Stimulated activated memory B cell treated with anti-CD40 and anti-IgM and Interleukin-4, amounts not matched to agents 10 μg/mL and 1 μg/mL and 100 μg/mL, for 72 hours (primary cell): Measurements from ENCODE around the gene SF3A2.

Experiments
- ATAC-seq: fragments of 150-1000 bp; cut with Tn5 transposase; 2 replicates; pipeline ENCODE4 v1.10.0; 2021
- H3K27ac Mint-ChIP-seq: one replicate; pipeline ENCODE4 v1.8.0; 2022; ENCODE audit warnings: mild to moderate bottlenecking, mixed read lengths
- H3K27me3 Mint-ChIP-seq: one replicate; pipeline ENCODE4 v1.8.0; 2022; ENCODE audit warnings: mixed read lengths
- H3K36me3 Mint-ChIP-seq: one replicate; pipeline ENCODE4 v1.8.0; 2022; ENCODE audit warnings: mixed read lengths
- H3K4me1 Mint-ChIP-seq: one replicate; pipeline ENCODE4 v1.8.0; 2022; ENCODE audit warnings: mixed read lengths
- H3K4me3 Mint-ChIP-seq: one replicate; pipeline ENCODE4 v1.8.0; 2022; ENCODE audit warnings: mild to moderate bottlenecking, moderate library complexity, mixed read lengths
- H3K9me3 Mint-ChIP-seq: one replicate; pipeline ENCODE4 v1.8.0; 2022; ENCODE audit warnings: mixed read lengths

Gene SF3A2

GRCh38 chr19:2249010-2249866 is 12.6 kb downstream of the SF3A2 start, which contains the start of gene AMH:
Gene AMH (plus strand): TSS chr19:2249323. CDS start chr19:2249333, 10 bp downstream.
- H3K9me3 Mint-ChIP-seq: no peaks in the 10 kb centered on the region
- H3K4me1 Mint-ChIP-seq: peaks cover 36% of the 10 kb centered on the region
- H3K36me3 Mint-ChIP-seq: peaks cover 43% of the 10 kb centered on the region
- no peak for ATAC-seq
- peaks cover 24% of the 10 kb centered on the region for H3K27me3 Mint-ChIP-seq
- peak within 1 kb of the TSS; percentile 12 for H3K27ac Mint-ChIP-seq
- no peak within 1 kb of the TSS for H3K4me3 Mint-ChIP-seq

- H3K27ac Mint-ChIP-seq: peak overlapping the region; percentile 12
- ATAC-seq: no peak
- H3K27me3 Mint-ChIP-seq: peaks cover 24% of the 10 kb centered on the region
- no peaks in the 10 kb centered on the region for H3K9me3 Mint-ChIP-seq
- no peak overlapping the region for H3K4me3 Mint-ChIP-seq
- H3K36me3 Mint-ChIP-seq: peaks cover 34% of the 10 kb centered on the region
- H3K4me1 Mint-ChIP-seq: peaks cover 39% of the 10 kb centered on the region
Measured at GRCh38 chr19:2249880-2250765, 13.5 kb downstream of the SF3A2 start.

- no peak for ATAC-seq
- H3K9me3 Mint-ChIP-seq: no peaks in the 10 kb centered on the region
- peaks cover 28% of the 10 kb centered on the region for H3K36me3 Mint-ChIP-seq
Measured at GRCh38 chr19:2250766-2251105, 14.1 kb downstream of the SF3A2 start.

GRCh38 chr19:2251106-2252054 is 14.8 kb downstream of the SF3A2 start:
- peak overlapping the region; percentile 75 for H3K27ac Mint-ChIP-seq
- peaks cover 50% of the 10 kb centered on the region for H3K4me1 Mint-ChIP-seq
- peak overlapping the region; percentile 67 for H3K4me3 Mint-ChIP-seq
- H3K27me3 Mint-ChIP-seq: peaks cover 24% of the 10 kb centered on the region
- H3K36me3 Mint-ChIP-seq: peaks cover 21% of the 10 kb centered on the region
- no peak for ATAC-seq
- H3K9me3 Mint-ChIP-seq: no peaks in the 10 kb centered on the region

More at GRCh38 chr19:2250766-2251105, 14.1 kb downstream of the SF3A2 start:
- Mint-ChIP-seq H3K27ac (peak overlapping the region; percentile 12), H3K4me1 (peaks cover 45% of the 10 kb centered on the region), H3K27me3 (peaks cover 24% of the 10 kb centered on the region), H3K4me3 (no peak overlapping the region)

- Mint-ChIP-seq H3K27me3 (peaks cover 24% of the 10 kb centered on the region), H3K27ac (peak overlapping the region; percentile 75), H3K36me3 (peaks cover 13% of the 10 kb centered on the region), H3K4me3 (peak overlapping the region; percentile 67), H3K4me1 (peaks cover 59% of the 10 kb centered on the region), H3K9me3 (no peaks in the 10 kb centered on the region)
- ATAC-seq: no peak
Measured at GRCh38 chr19:2252055-2252796, 15.6 kb downstream of the SF3A2 start.

GRCh38 chr19:2252797-2253105 is 16.1 kb downstream of the SF3A2 start:
- H3K27ac Mint-ChIP-seq: peak overlapping the region; percentile 75

GRCh38 chr19:2253106-2254063 is 16.8 kb downstream of the SF3A2 start:
- peaks cover 67% of the 10 kb centered on the region for H3K4me1 Mint-ChIP-seq
- ATAC-seq: peak; percentile 21
- peaks cover 24% of the 10 kb centered on the region for H3K27me3 Mint-ChIP-seq
- H3K4me3 Mint-ChIP-seq: peak overlapping the region; percentile 67
- H3K36me3 Mint-ChIP-seq: peaks cover 6% of the 10 kb centered on the region
- H3K9me3 Mint-ChIP-seq: no peaks in the 10 kb centered on the region
- H3K27ac Mint-ChIP-seq: peak overlapping the region; percentile 75

More at GRCh38 chr19:2252797-2253105, 16.1 kb downstream of the SF3A2 start:
- Mint-ChIP-seq H3K36me3 (peaks cover 8% of the 10 kb centered on the region), H3K4me3 (peak overlapping the region; percentile 67), H3K9me3 (no peaks in the 10 kb centered on the region), H3K27me3 (peaks cover 24% of the 10 kb centered on the region), H3K4me1 (peaks cover 61% of the 10 kb centered on the region)
- no peak for ATAC-seq

- no peak overlapping the region for H3K27ac Mint-ChIP-seq
- H3K4me1 Mint-ChIP-seq: peaks cover 66% of the 10 kb centered on the region
- H3K27me3 Mint-ChIP-seq: peaks cover 24% of the 10 kb centered on the region
- H3K4me3 Mint-ChIP-seq: peak overlapping the region; percentile 23
- ATAC-seq: no peak
- no peaks in the 10 kb centered on the region for H3K9me3 Mint-ChIP-seq
- H3K36me3 Mint-ChIP-seq: no peaks in the 10 kb centered on the region
Measured at GRCh38 chr19:2254064-2254872, 17.6 kb downstream of the SF3A2 start.

- ATAC-seq: no peak
- Mint-ChIP-seq H3K9me3 (peaks cover 2% of the 10 kb centered on the region), H3K4me3 (no peak overlapping the region), H3K27ac (peak overlapping the region; percentile 93), H3K4me1 (peaks cover 72% of the 10 kb centered on the region), H3K27me3 (peaks cover 19% of the 10 kb centered on the region), H3K36me3 (no peaks in the 10 kb centered on the region)
Measured at GRCh38 chr19:2255112-2255845, 18.7 kb downstream of the SF3A2 start.

- Mint-ChIP-seq H3K36me3 (no peaks in the 10 kb centered on the region), H3K4me3 (peak within 1 kb of the TSS; percentile 56), H3K4me1 (peaks cover 75% of the 10 kb centered on the region), H3K9me3 (peaks cover 3% of the 10 kb centered on the region), H3K27ac (peak within 1 kb of the TSS; percentile 93), H3K27me3 (peaks cover 15% of the 10 kb centered on the region)
- ATAC-seq: peak; percentile 38
Measured at GRCh38 chr19:2255982-2256685, 19.5 kb downstream of the SF3A2 start, which contains the start of gene JSRP1. Gene JSRP1 (minus strand): TSS chr19:2256417. CDS start chr19:2255314, 1,103 bp downstream.

GRCh38 chr19:2259336-2259735 is 22.7 kb downstream of the SF3A2 start:
- no peaks in the 10 kb centered on the region for H3K27me3 Mint-ChIP-seq
- H3K4me3 Mint-ChIP-seq: no peak overlapping the region
- H3K27ac Mint-ChIP-seq: peak overlapping the region; percentile 93
- peaks cover 58% of the 10 kb centered on the region for H3K4me1 Mint-ChIP-seq
- H3K9me3 Mint-ChIP-seq: peaks cover 3% of the 10 kb centered on the region
- no peaks in the 10 kb centered on the region for H3K36me3 Mint-ChIP-seq
- ATAC-seq: no peak
